HG03064 (cell line): ENCODE measurements around the gene BNIP5.

Experiments used
- ATAC-seq: cut with Tn5 transposase; IDR thresholded peaks from one replicate; pipeline ENCODE4 v1.9.1; 2021; ENCODE audit warnings: low read depth; ENCODE audit not compliant: unreplicated experiment

BNIP5 gene

GRCh38 chr6:36326356-36326995 is 10.2 kb downstream of the BNIP5 start:
- ATAC-seq = no peak

GRCh38 chr6:36324715-36325114 is 12.0 kb downstream of the BNIP5 start:
- no peak for ATAC-seq

- ATAC-seq = no peak
Observed at GRCh38 chr6:36324191-36324590, 12.5 kb downstream of the BNIP5 start.

GRCh38 chr6:36323062-36323461 is 13.6 kb downstream of the BNIP5 start:
- ATAC-seq = no peak

GRCh38 chr6:36322591-36322990 is 14.1 kb downstream of the BNIP5 start:
- no peak for ATAC-seq

GRCh38 chr6:36320475-36320874 is 16.2 kb downstream of the BNIP5 start:
- no peak for ATAC-seq

- ATAC-seq = no peak
Observed at GRCh38 chr6:36319821-36320220, 16.9 kb downstream of the BNIP5 start.

- no peak for ATAC-seq
Observed at GRCh38 chr6:36319436-36319762, 17.3 kb downstream of the BNIP5 start.

GRCh38 chr6:36318690-36319435 is 17.8 kb downstream of the BNIP5 start:
- no peak for ATAC-seq

GRCh38 chr6:36317623-36318022 is 19.1 kb downstream of the BNIP5 start:
- no peak for ATAC-seq

GRCh38 chr6:36315921-36316320 is 20.8 kb downstream of the BNIP5 start:
- no peak for ATAC-seq

- ATAC-seq = no peak
Observed at GRCh38 chr6:36314221-36315014, 22.3 kb downstream of the BNIP5 start.

- ATAC-seq = no peak
Observed at GRCh38 chr6:36313649-36313936, 23.1 kb downstream of the BNIP5 start.

- ATAC-seq = no peak
Observed at GRCh38 chr6:36312854-36313648, 23.6 kb downstream of the BNIP5 start.

GRCh38 chr6:36309900-36310299 is 26.8 kb downstream of the BNIP5 start:
- ATAC-seq = no peak

- ATAC-seq = no peak
Observed at GRCh38 chr6:36309203-36309602, 27.5 kb downstream of the BNIP5 start.

GRCh38 chr6:36308514-36308913 is 28.2 kb downstream of the BNIP5 start:
- ATAC-seq = no peak

- no peak for ATAC-seq
Observed at GRCh38 chr6:36306375-36306774, 30.3 kb downstream of the BNIP5 start.

- no peak for ATAC-seq
Observed at GRCh38 chr6:36305885-36306284, 30.8 kb downstream of the BNIP5 start.

GRCh38 chr6:36302227-36302976 is 34.3 kb downstream of the BNIP5 start:
- no peak for ATAC-seq
